Activated T-cell treated with anti-CD3 and anti-CD28 coated beads, Interleukin-2, amount 50 U/mL, for 4 hours (primary cell): ENCODE measurements around the gene PSMD12. TPM values are rescaled to one million over a fixed set of nuclear protein-coding genes. Genes with fewer than 3 reads are reported as not detected.
"Not testable (repeated sequence)": the region's sequence is repeated elsewhere in the genome, so short reads cannot be mapped to it uniquely, and the experiment has no call there.

Experiments
- ATAC-seq, 2 donors: fragments of 200-7000 bp; cut with Tn5 transposase; one replicate each; pipeline ENCODE4 v1.10.0; 2021
- DNase-seq: peaks from one replicate; pipeline ENCODE4 v3.0.0-alpha.2; 2020
- H3K27me3 Mint-ChIP-seq: one replicate; pipeline ENCODE4 v1.8.0; 2021; ENCODE audit warnings: low read depth, mixed read lengths
- H3K36me3 Mint-ChIP-seq: one replicate; pipeline ENCODE4 v1.8.0; 2022; ENCODE audit warnings: mixed read lengths; ENCODE audit not compliant: insufficient read depth
- H3K4me1 Mint-ChIP-seq: one replicate; pipeline ENCODE4 v1.8.0; 2021; ENCODE audit warnings: low read depth, mixed read lengths
- H3K4me3 Mint-ChIP-seq: one replicate; pipeline ENCODE4 v1.8.0; 2021; ENCODE audit warnings: mild to moderate bottlenecking, moderate library complexity, mixed read lengths
- H3K9me3 Mint-ChIP-seq: one replicate; pipeline ENCODE4 v1.8.0; 2021; ENCODE audit warnings: mixed read lengths
- total RNA-seq, 3 donors: library from RNA; stranded (reverse); gene quantifications; one replicate each; pipeline ENCODE4 v1.2.1, GENCODE V29; 2021

Gene PSMD12
- total RNA-seq, 3 donors from 2014 or later = 127 to 142 (median 139) TPM

- ATAC-seq (peak; percentile 47 to 64), DNase-seq (no peak)
- Mint-ChIP-seq H3K9me3 (no peaks in the 10 kb centered on the region), H3K27me3 (no peaks in the 10 kb centered on the region), H3K36me3 (peaks cover 46% of the 10 kb centered on the region), H3K4me3 (peak overlapping the region; percentile 47), H3K4me1 (peaks cover 49% of the 10 kb centered on the region)
Measured at GRCh38 chr17:67358612-67359011, 7.8 kb downstream of the PSMD12 start.

- DNase-seq (no peak), ATAC-seq (no peak)
- Mint-ChIP-seq H3K9me3 (no peaks in the 10 kb centered on the region), H3K27me3 (no peaks in the 10 kb centered on the region), H3K4me3 (no peak overlapping the region), H3K36me3 (peaks cover 34% of the 10 kb centered on the region), H3K4me1 (peaks cover 13% of the 10 kb centered on the region)
Measured at GRCh38 chr17:67353929-67354574, 12.3 kb downstream of the PSMD12 start.

- Mint-ChIP-seq H3K4me1 (peaks cover 7% of the 10 kb centered on the region), H3K36me3 (peaks cover 34% of the 10 kb centered on the region), H3K27me3 (no peaks in the 10 kb centered on the region)
Measured at GRCh38 chr17:67353161-67353560, 13.2 kb downstream of the PSMD12 start.

GRCh38 chr17:67349420-67349819, 17.0 kb downstream of the PSMD12 start:
- no peak for ATAC-seq
- Mint-ChIP-seq H3K4me1 (no peaks in the 10 kb centered on the region), H3K27me3 (no peaks in the 10 kb centered on the region), H3K36me3 (peaks cover 31% of the 10 kb centered on the region), H3K4me3 (no peak overlapping the region), H3K9me3 (no peaks in the 10 kb centered on the region)
- DNase-seq = no peak

More at GRCh38 chr17:67353161-67353560, 13.2 kb downstream of the PSMD12 start:
- DNase-seq (no peak), ATAC-seq (no peak)
- no peaks in the 10 kb centered on the region for H3K9me3 Mint-ChIP-seq
- H3K4me3 Mint-ChIP-seq = no peak overlapping the region

- ATAC-seq (no peak), DNase-seq (no peak)
- no peak overlapping the region for H3K4me3 Mint-ChIP-seq
- no peaks in the 10 kb centered on the region for H3K9me3 Mint-ChIP-seq
- H3K27me3 Mint-ChIP-seq = no peaks in the 10 kb centered on the region
- no peaks in the 10 kb centered on the region for H3K4me1 Mint-ChIP-seq
- peaks cover 32% of the 10 kb centered on the region for H3K36me3 Mint-ChIP-seq
Measured at GRCh38 chr17:67347826-67348225, 18.6 kb downstream of the PSMD12 start.

- no peak overlapping the region for H3K4me3 Mint-ChIP-seq
- DNase-seq (no peak), ATAC-seq (no peak)
- no peaks in the 10 kb centered on the region for H3K4me1 Mint-ChIP-seq
- no peaks in the 10 kb centered on the region for H3K9me3 Mint-ChIP-seq
- H3K27me3 Mint-ChIP-seq = no peaks in the 10 kb centered on the region
- peaks cover 44% of the 10 kb centered on the region for H3K36me3 Mint-ChIP-seq
Measured at GRCh38 chr17:67343237-67343636, 23.1 kb downstream of the PSMD12 start.

- DNase-seq, ATAC-seq, H3K4me3 Mint-ChIP-seq, H3K9me3 Mint-ChIP-seq, H3K27me3 Mint-ChIP-seq, H3K4me1 Mint-ChIP-seq: not testable (repeated sequence)
- peaks cover 33% of the 10 kb centered on the region for H3K36me3 Mint-ChIP-seq
Measured at GRCh38 chr17:67338353-67338752, 28.0 kb downstream of the PSMD12 start.

- ATAC-seq (peak in 1 of 2 donors; percentile 23), DNase-seq (no peak)
- no peaks in the 10 kb centered on the region for H3K27me3 Mint-ChIP-seq
- H3K4me3 Mint-ChIP-seq = no peak overlapping the region
- no peaks in the 10 kb centered on the region for H3K9me3 Mint-ChIP-seq
- no peaks in the 10 kb centered on the region for H3K4me1 Mint-ChIP-seq
- H3K36me3 Mint-ChIP-seq = peaks cover 24% of the 10 kb centered on the region
Measured at GRCh38 chr17:67336859-67337258, 29.5 kb downstream of the PSMD12 start.

GRCh38 chr17:67335245-67335835, 31.0 kb downstream of the PSMD12 start:
- Mint-ChIP-seq H3K4me3 (no peak overlapping the region), H3K4me1 (no peaks in the 10 kb centered on the region), H3K9me3 (no peaks in the 10 kb centered on the region), H3K36me3 (peaks cover 14% of the 10 kb centered on the region), H3K27me3 (no peaks in the 10 kb centered on the region)
- ATAC-seq (no peak), DNase-seq (no peak)

GRCh38 chr17:67332162-67332508, 34.2 kb downstream of the PSMD12 start:
- H3K4me1 Mint-ChIP-seq, H3K4me3 Mint-ChIP-seq, ATAC-seq, H3K27me3 Mint-ChIP-seq, DNase-seq, H3K36me3 Mint-ChIP-seq, H3K9me3 Mint-ChIP-seq: not testable (repeated sequence)

- ATAC-seq, H3K9me3 Mint-ChIP-seq, H3K36me3 Mint-ChIP-seq, H3K4me1 Mint-ChIP-seq, H3K27me3 Mint-ChIP-seq, H3K4me3 Mint-ChIP-seq, DNase-seq: not testable (repeated sequence)
Measured at GRCh38 chr17:67331381-67332161, 34.8 kb downstream of the PSMD12 start.

GRCh38 chr17:67328026-67328425, 38.4 kb downstream of the PSMD12 start:
- no peaks in the 10 kb centered on the region for H3K4me1 Mint-ChIP-seq
- no peak for DNase-seq
- no peaks in the 10 kb centered on the region for H3K27me3 Mint-ChIP-seq
- ATAC-seq = no peak
- no peak overlapping the region for H3K4me3 Mint-ChIP-seq
- H3K36me3 Mint-ChIP-seq = no peaks in the 10 kb centered on the region
- H3K9me3 Mint-ChIP-seq = no peaks in the 10 kb centered on the region

GRCh38 chr17:67326959-67327745, 39.2 kb downstream of the PSMD12 start:
- not testable (repeated sequence) for DNase-seq, H3K4me3 Mint-ChIP-seq, H3K9me3 Mint-ChIP-seq, H3K4me1 Mint-ChIP-seq, H3K27me3 Mint-ChIP-seq, ATAC-seq, H3K36me3 Mint-ChIP-seq

GRCh38 chr17:67326440-67326839, 39.9 kb downstream of the PSMD12 start:
- no peaks in the 10 kb centered on the region for H3K36me3 Mint-ChIP-seq
- H3K27me3 Mint-ChIP-seq = no peaks in the 10 kb centered on the region
- no peak overlapping the region for H3K4me3 Mint-ChIP-seq

More at GRCh38 chr17:67326440-67326839, 39.9 kb downstream of the PSMD12 start:
- ATAC-seq (no peak), DNase-seq (no peak)
- H3K9me3 Mint-ChIP-seq = no peaks in the 10 kb centered on the region
- H3K4me1 Mint-ChIP-seq = no peaks in the 10 kb centered on the region
